Osteoblast (primary cell): Measurements from ENCODE around the gene NUMB. TPM values are rescaled to one million over a fixed set of nuclear protein-coding genes. Genes with fewer than 3 reads are reported as not detected.
A peak's percentile ranks its signal among the peaks of the same experiment; 100 is the strongest.

Experiments used
- DNase-seq: peaks from one replicate; pipeline ENCODE4 v3.0.0; 2011; ENCODE audit warnings: low spot score, mixed read lengths; ENCODE audit not compliant: insufficient read length; ENCODE audit errors: missing footprints
- H2AFZ ChIP-seq: 2 replicates; pipeline ENCODE4 v1.6.0; 2011; ENCODE audit warnings: mild to moderate bottlenecking, low read length
- H3K27ac ChIP-seq: 2 replicates; pipeline ENCODE4 v1.5.1; 2011; ENCODE audit warnings: mild to moderate bottlenecking, low read depth, low read length, moderate library complexity
- H3K27me3 ChIP-seq: 2 replicates; pipeline ENCODE4 v1.6.0; 2012; ENCODE audit warnings: mild to moderate bottlenecking, control low read depth, inconsistent platforms, low read length, moderate library complexity; ENCODE audit not compliant: insufficient read depth
- H3K36me3 ChIP-seq: 2 replicates; pipeline ENCODE4 v1.5.1; 2011; ENCODE audit warnings: mild to moderate bottlenecking, low read length, control low read depth, moderate library complexity; ENCODE audit not compliant: insufficient read depth
- H3K4me1 ChIP-seq: 2 replicates; pipeline ENCODE4 v1.5.1; 2011; ENCODE audit warnings: mild to moderate bottlenecking, low read length, control low read depth, moderate library complexity; ENCODE audit not compliant: insufficient read depth
- H3K4me2 ChIP-seq: 2 replicates; pipeline ENCODE4 v1.6.0; 2011; ENCODE audit warnings: mild to moderate bottlenecking, low read length; ENCODE audit not compliant: insufficient read depth
- H3K4me3 ChIP-seq: fragments of 200-600 bp; sonication (generic); 3 replicates; pipeline ENCODE4 v1.5.1; 2012; ENCODE audit warnings: mild to moderate bottlenecking, low read length, inconsistent platforms; ENCODE audit not compliant: insufficient read depth
- H3K79me2 ChIP-seq: 2 replicates; pipeline ENCODE4 v1.6.0; 2012; ENCODE audit warnings: mild to moderate bottlenecking, low read length, control low read depth, inconsistent platforms; ENCODE audit not compliant: insufficient read depth
- H3K9me3 ChIP-seq: 2 replicates; pipeline ENCODE4 v1.5.1; 2011; ENCODE audit warnings: low read depth, low read length, control low read depth
- H4K20me1 ChIP-seq: 2 replicates; pipeline ENCODE4 v1.6.0; 2012; ENCODE audit warnings: mild to moderate bottlenecking, low read length, control low read depth; ENCODE audit not compliant: insufficient read depth
- CTCF ChIP-seq: IDR thresholded peaks from 2 replicates; pipeline ENCODE4 v1.5.1; 2011; ENCODE audit warnings: mild to moderate bottlenecking, low read depth, low read length, moderate library complexity; ENCODE audit errors: extremely low read depth
- total RNA-seq: library from RNA; depleted of rRNA; stranded (reverse); fragments of >200 nt; gene quantifications from 2 replicates; pipeline ENCODE4 v1.2.3, GENCODE V29; 2012

NUMB gene
- total RNA-seq, 1 donor: 52.5 TPM

GRCh38 chr14:73324533-73324932, 133.8 kb downstream of the NUMB start:
- H3K4me3 ChIP-seq: no peak overlapping the region
- H3K4me2 ChIP-seq: no peak overlapping the region
- no peak overlapping the region for H3K27ac ChIP-seq
- peaks cover 19% of the 10 kb centered on the region for H4K20me1 ChIP-seq
- DNase-seq: no peak
- H2AFZ ChIP-seq: no peak overlapping the region
- peaks cover 3% of the 10 kb centered on the region for H3K36me3 ChIP-seq
- peaks cover 17% of the 10 kb centered on the region for H3K4me1 ChIP-seq
- no peak for TF ChIP-seq CTCF
- peaks cover 57% of the 10 kb centered on the region for H3K79me2 ChIP-seq
- no peaks in the 10 kb centered on the region for H3K9me3 ChIP-seq
- no peaks in the 10 kb centered on the region for H3K27me3 ChIP-seq

- no peak overlapping the region for H3K4me3 ChIP-seq
- peaks cover 19% of the 10 kb centered on the region for H4K20me1 ChIP-seq
- TF ChIP-seq CTCF: no peak
- H3K4me2 ChIP-seq: no peak overlapping the region
- no peaks in the 10 kb centered on the region for H3K9me3 ChIP-seq
- no peak for DNase-seq
- no peak overlapping the region for H2AFZ ChIP-seq
- H3K4me1 ChIP-seq: peaks cover 17% of the 10 kb centered on the region
- H3K79me2 ChIP-seq: peaks cover 51% of the 10 kb centered on the region
- H3K27me3 ChIP-seq: no peaks in the 10 kb centered on the region
- H3K27ac ChIP-seq: no peak overlapping the region
- peaks cover 3% of the 10 kb centered on the region for H3K36me3 ChIP-seq
Measured at GRCh38 chr14:73323896-73324399, 134.4 kb downstream of the NUMB start.

GRCh38 chr14:73313151-73313550, 145.2 kb downstream of the NUMB start:
- Histone ChIP-seq H3K27ac (no peak overlapping the region), H3K27me3 (no peaks in the 10 kb centered on the region), H3K4me3 (no peak overlapping the region), H2AFZ (no peak overlapping the region), H3K4me2 (no peak overlapping the region), H4K20me1 (peaks cover 2% of the 10 kb centered on the region), H3K36me3 (no peaks in the 10 kb centered on the region), H3K79me2 (peaks cover 48% of the 10 kb centered on the region), H3K4me1 (peaks cover 13% of the 10 kb centered on the region), H3K9me3 (no peaks in the 10 kb centered on the region)
- no peak for DNase-seq
- TF ChIP-seq CTCF: no peak

GRCh38 chr14:73312687-73313086, 145.7 kb downstream of the NUMB start:
- H2AFZ ChIP-seq: no peak overlapping the region
- no peak for DNase-seq
- peaks cover 52% of the 10 kb centered on the region for H3K79me2 ChIP-seq
- TF ChIP-seq CTCF: no peak
- no peaks in the 10 kb centered on the region for H3K27me3 ChIP-seq
- H3K36me3 ChIP-seq: no peaks in the 10 kb centered on the region
- H3K4me1 ChIP-seq: peaks cover 13% of the 10 kb centered on the region
- no peak overlapping the region for H3K4me2 ChIP-seq
- H3K4me3 ChIP-seq: no peak overlapping the region
- H3K27ac ChIP-seq: peak overlapping the region; percentile 47
- H4K20me1 ChIP-seq: peaks cover 2% of the 10 kb centered on the region
- H3K9me3 ChIP-seq: no peaks in the 10 kb centered on the region
